Kidney glomerular epithelial cell (primary cell): ENCODE results near the gene MAPT.
"Not testable (repeated sequence)": the region's sequence is repeated elsewhere in the genome, so short reads cannot be mapped to it uniquely, and the experiment has no call there.

Experiments used
- DNase-seq: peaks from one replicate; lab custom pipeline; 2025; lab: John Stamatoyannopoulos, UW

MAPT gene

DNA sequence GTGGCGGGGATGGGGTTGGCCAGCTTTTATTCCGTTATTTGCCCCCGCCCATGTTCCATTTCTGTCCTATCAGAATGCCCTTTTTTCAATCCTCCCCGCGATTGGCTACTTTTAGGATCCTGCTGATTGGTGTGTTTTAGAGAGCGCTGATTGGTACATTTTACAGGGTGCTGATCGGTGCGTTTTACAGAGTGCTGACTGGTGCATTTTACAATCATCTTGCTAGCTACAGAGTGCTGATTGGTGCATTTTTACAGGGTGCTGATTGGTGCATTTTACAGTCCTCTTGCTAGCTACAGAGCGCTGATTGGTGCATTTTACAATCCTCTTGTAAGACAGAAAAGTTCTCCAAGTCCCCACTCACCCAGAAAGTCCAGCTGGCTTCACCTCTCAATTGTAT, 32.2 kb upstream of the MAPT start:
- not testable (repeated sequence) for DNase-seq

- DNase-seq = no peak
Observed at GRCh38 chr17:45863857-45864654, 30.3 kb upstream of the MAPT start.

DNA sequence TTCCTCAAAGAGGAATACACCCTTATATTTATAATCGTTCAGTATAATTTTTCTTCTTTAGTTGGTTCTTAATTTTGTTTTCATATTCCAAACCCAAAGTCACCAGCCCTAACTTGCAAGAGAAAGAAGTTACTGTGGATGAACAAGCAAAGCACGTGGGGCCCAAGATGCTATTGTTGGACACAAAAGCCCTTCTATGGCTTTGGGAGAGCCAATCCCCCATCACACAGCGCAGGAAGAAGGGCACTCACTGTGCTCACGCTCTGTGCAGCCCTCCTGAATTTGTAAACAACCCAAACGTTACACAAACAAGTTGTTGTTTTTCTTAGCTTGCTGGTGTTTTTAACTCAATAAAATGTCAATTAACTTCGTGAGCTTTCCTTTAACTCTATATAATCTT, 27.2 kb upstream of the MAPT start:
- no peak for DNase-seq

GRCh38 chr17:45867702-45868101, 26.7 kb upstream of the MAPT start:
- DNase-seq = no peak

DNA sequence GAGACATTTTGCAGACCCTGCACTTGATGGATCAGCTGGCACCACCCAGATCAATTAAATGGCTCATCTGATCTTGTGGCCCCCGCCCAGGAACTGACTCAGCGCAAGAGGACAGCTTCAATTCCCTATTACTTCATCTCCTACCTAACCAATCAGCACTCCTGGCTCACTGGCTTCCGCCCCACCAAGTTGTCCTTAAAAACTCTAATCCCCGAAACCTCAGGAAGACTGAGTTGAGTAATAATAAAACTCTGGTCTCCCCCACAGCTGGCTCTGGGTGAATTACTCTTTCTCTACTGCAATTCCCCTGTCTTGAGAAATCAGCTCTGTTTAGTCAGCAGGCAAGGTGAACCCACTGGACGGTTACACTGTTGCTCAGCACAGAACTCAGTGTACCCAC, 26.1 kb upstream of the MAPT start:
- no peak for DNase-seq

DNA sequence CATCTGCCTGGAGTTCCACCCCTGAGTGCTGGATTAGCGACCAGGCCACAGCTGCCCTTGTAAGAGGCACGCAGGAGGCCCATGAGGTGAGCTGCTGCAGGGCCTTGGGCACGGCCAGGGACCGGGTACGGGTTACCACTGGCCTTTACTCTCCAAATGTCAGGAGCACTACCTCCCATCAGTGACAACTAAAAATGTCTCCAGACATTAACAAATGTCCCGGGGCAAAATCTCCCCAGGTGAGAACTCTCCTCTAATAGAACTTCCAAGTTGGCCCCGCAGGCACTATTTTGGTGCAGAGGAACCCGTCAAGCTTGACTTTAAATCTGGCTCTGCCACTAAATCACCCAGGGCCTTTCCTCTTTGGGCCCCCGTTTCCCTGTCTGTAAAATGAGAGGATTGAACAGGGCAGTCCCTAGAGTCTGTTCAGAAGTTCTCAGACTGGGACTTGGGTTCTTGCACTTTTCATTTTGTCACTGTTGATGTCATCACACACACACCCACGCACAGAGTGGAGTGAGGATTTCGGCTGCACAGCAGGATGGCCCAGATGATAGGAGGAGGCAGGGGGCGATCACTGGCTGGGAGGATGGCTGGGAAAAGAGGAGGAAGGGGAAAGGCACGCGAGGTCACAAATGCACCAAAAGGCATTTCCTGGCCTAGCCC, 24.5 kb upstream of the MAPT start:
- DNase-seq = no peak

DNA sequence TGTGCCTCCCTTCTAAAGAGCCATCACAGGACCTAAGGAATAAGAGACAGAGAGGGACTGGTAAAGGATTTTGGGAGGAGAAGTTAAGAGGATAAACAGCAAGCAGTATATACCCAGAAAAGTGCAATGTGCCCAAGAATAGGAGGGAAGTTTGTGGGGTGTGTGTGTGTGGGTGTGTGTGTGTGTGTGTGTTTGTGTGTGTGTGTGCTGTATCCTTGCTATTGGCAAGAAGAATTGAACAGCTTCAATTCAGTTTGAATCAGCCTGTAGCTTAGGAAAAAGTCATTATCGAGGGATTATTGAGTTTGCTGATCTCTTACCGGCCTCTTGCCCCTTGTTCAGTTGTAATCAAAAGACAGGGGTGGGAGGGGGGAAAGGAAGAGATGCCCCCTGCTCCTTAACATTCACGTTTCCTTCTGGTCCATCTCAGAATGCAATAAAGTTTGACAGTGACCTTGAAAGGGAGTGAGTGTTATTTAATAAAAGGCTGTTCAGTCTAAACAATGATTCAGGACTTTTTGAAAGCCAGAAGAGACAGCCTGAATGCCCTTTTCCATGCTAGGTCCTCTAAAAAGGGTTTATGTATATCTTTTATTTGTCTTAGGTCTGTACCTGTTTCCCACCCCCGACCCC, 23.9 kb upstream of the MAPT start:
- DNase-seq = no peak

DNA sequence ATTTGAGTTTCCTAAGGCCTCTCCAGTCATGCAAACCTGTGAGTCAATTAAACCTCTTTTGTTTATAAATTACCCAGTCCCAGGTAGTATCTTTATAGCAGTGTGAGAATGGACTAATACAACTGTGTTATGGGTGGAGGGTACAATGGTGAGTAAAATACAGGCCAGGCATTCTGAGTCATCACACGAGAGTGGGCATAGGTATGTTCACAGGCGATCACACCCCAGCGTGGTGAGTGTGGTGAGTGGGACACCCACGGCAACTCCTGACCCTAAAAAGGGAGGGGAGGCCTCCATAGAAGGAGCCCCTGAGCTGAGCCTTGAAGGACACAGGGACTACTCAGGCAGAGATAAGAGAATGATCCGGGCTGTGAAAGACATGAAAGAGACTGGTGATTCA, 22.6 kb upstream of the MAPT start:
- DNase-seq = no peak

DNA sequence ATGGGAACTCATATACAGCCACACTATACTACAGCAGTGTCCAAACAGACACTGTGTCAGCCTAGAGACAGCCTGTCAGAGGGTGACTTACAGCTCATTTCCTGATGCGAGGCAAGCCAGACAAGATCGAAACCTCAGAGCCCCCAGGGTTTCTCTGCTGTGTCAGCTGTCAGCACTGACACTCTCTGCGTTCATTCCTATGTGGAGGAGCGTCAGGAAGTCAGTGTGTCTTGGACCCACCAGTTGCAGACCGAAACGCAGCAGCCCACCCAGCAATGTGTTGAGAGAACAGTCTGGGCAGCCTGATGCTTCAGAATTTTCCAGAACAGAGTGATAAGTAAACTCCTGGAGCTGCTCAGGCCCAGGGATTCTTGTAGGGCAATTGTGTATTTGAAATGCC, 20.6 kb upstream of the MAPT start:
- DNase-seq = no peak

DNA sequence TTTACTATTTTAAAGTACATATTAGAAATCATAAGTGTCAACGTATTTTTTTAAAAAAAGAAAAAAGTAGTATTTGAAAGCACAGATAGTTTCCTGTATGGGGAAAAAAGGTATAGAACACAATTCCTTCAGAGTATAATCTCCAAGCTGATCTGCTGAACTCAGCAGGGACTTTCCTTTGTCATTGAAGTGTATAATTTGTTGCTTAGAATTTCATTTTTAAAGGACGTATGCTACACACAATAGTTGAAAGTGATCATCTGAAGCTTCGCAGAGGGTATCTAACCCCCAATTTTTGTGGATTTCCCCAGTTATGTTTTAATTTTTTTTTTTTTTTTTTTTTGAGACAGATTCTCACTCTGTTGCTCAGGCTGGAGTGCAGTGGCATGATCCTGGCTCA, 20.2 kb upstream of the MAPT start:
- DNase-seq = no peak

DNA sequence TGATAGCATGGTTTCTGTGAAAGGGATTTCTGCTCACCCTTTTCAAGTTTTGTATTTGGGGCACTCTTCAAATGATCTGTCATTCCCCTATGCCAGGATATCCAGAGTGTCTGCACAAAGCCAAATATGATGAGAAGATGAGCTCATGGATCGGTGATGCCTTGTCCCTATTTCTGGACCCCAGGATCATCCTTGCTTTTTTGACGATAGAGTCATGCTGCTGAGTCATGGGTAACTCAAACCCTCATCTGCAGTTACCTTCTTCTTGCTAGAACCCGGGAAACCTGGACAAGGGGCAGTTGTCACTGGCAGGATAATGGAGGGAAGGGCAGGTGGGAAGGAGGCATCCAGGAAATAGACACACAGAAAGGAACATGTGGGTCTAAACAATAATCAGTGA, 17.8 kb upstream of the MAPT start:
- DNase-seq = no peak

DNA sequence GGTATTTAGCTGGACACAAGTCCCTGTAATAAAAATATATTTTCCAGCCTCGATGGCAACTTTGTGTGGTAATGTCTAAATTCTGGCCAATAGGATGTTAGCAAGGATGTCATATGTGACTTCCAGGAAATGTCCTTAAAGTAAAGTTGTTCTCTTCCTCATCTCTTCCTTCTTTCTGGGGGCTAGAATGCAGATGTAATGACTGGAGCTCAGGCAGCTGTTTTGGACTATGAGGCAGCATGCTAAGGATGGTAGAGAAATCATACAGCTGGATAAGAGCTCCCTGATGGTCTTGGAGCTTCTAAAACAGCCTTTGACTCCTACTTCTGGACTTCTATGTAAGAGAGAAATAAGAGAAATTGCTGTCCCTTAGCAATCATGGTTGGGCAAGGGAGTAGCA, 16.9 kb upstream of the MAPT start:
- DNase-seq = no peak

GRCh38 chr17:45883063-45883462, 11.3 kb upstream of the MAPT start:
- DNase-seq = no peak

GRCh38 chr17:45886852-45887251, 7.5 kb upstream of the MAPT start:
- DNase-seq = no peak

DNA sequence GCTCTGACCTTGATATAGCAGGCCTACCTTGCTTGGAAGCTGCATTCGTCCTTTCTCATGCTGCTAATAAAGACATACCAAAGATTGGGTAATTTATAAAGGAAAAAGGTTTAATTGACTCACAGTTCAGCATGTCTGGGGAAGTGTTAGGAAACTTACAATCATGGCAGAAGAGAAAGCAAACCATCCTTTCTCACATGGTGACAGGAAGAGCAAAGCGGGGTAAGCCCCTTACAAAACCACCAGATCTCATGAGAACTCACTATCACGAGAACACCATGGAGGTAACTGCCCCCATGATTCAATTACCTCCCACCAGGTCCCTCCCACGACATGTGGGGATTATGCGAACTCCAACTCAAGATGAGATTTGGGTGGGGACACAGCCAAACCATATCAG, 6.0 kb upstream of the MAPT start:
- no peak for DNase-seq

- DNase-seq = no peak
Observed at GRCh38 chr17:45889579-45889978, 4.8 kb upstream of the MAPT start.

- DNase-seq = no peak
Observed at GRCh38 chr17:45893725-45894021, 681 bp upstream of the MAPT start.

DNA sequence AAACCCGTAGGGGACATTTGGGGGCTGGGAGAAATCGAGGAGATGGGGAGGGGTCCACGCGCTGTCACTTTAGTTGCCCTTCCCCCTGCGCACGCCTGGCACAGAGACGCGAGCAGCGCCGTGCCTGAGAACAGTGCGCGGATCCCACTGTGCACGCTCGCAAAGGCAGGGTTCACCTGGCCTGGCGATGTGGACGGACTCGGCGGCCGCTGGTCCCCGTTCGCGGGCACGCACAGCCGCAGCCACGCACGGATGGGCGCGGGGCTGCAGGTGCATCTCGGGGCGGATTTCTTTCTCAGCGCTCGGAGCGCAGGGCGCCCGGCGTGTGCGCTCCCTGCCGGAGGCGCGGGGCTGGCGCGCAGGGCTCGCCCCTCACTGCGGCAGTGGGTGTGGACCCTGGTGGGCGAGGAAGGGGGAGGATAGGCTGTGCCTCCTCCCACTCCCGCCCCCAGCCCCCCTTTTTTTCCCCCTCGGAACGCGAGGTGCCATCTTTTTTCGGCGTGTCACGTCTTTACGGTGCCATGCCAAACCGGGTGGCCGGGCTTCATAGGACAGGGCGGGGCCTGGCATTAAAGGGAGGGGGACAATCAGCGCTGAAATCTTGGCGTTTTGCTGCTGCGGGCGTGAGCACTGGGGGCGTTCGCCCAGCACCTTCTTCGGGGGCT, 1.1 kb downstream of the MAPT start:
- DNase-seq = no peak

- no peak for DNase-seq
Observed at GRCh38 chr17:45895969-45896785, 1.8 kb downstream of the MAPT start.

GRCh38 chr17:45896803-45897693, 2.7 kb downstream of the MAPT start:
- DNase-seq = no peak

DNA sequence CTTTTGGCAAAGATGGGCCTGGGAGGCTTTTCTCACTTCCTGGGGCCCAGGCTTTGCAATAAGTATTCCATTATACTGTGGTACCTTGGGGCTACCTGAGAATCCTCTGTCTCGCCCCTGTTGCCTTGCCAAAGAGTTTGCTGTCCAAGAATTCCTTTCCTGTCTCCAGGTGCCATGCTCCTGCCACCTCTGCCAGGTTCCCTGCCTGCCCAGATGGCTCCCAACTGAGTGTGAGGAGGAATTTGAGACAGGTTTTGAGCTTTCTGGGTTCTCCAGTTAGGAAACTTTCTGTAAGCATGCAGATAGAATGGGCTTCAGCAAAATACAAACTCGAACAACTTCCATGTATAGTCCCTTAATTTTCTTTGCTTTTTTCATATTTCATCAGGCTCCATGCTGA, 5.8 kb downstream of the MAPT start:
- no peak for DNase-seq
